Mesothelial cell of epicardium (in vitro differentiated cells): Measurements from ENCODE around the gene MAP7. TPM values are rescaled to one million over a fixed set of nuclear protein-coding genes. Genes with fewer than 3 reads are reported as not detected.
"Not testable (repeated sequence)": the region's sequence is repeated elsewhere in the genome, so short reads cannot be mapped to it uniquely, and the experiment has no call there.

Source experiments
- DNase-seq, 2 experiments: peaks; one replicate each; pipeline ENCODE4 v3.0.0; 2021; ENCODE audit warnings: low spot score in 2 of 2; ENCODE audit not compliant: unreplicated experiment in 2 of 2
- H3K27ac Mint-ChIP-seq: 2 replicates; pipeline ENCODE4 v1.8.0; 2021; ENCODE audit warnings: mixed read lengths
- H3K27me3 Mint-ChIP-seq: 2 replicates; pipeline ENCODE4 v1.8.0; 2021; ENCODE audit warnings: low read depth, mixed read lengths
- H3K36me3 Mint-ChIP-seq: 2 replicates; pipeline ENCODE4 v1.8.0; 2021; ENCODE audit warnings: mixed read lengths
- H3K4me1 Mint-ChIP-seq: 2 replicates; pipeline ENCODE4 v1.8.0; 2021; ENCODE audit warnings: mixed read lengths
- H3K4me3 Mint-ChIP-seq: 2 replicates; pipeline ENCODE4 v1.8.0; 2021; ENCODE audit warnings: mild to moderate bottlenecking, moderate library complexity, mixed read lengths
- H3K9me3 Mint-ChIP-seq: 2 replicates; pipeline ENCODE4 v1.8.0; 2021; ENCODE audit warnings: mixed read lengths
- total RNA-seq: library from RNA; stranded (reverse); gene quantifications from 3 replicates; pipeline ENCODE4 v1.2.1, GENCODE V29; 2021
- TF ChIP-seq, protein P1 (sequence below): fragments of 200-600 bp; sonication (generic); IDR thresholded peaks from one replicate; pipeline ENCODE4 v1.5.0; 2021; ENCODE audit warnings: antibody characterized with exemption; ENCODE audit not compliant: unreplicated experiment

MAP7 gene
- total RNA-seq, 1 donor from 2014 or later, result 15.1 TPM

DNA sequence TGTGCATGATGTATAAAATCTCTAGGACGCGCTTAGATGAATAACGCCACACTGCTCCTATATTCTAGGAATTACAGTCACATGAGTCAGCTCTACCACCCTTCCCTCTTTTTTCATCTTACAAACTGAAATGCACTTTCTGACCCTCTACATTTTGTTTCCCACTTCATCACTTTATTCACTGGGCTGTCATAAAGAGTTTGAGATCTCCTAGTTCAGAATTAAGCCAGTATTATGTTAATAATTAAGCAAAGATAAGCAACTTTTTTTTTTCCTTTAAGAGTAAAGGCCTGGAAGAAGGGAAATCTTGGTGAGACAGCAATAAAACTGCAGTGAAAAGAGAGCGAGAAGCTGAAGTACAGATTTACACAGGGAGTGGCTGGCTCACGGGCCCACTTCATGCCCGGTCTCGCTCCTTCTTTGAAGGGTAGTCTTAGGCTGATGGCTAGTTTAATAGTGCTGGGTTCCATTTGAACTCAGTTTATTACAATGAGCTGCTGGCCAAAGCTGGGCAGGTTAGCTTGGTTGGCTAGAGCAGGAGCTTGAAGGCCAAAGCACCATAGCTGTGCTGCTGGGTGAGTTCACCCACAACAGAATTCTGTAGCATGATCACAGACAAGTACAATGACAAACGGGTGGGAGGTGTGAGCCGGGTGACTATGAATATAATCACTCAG is 110.6 kb downstream of the MAP7 start:
- Mint-ChIP-seq H3K4me1 (peaks cover 8% of the 10 kb centered on the region), H3K27me3 (no peaks in the 10 kb centered on the region), H3K36me3 (no peaks in the 10 kb centered on the region), H3K27ac (peak overlapping the region; percentile 26), H3K9me3 (no peaks in the 10 kb centered on the region), H3K4me3 (no peak overlapping the region)
- no peak for DNase-seq
- TF ChIP-seq, protein P1, sequence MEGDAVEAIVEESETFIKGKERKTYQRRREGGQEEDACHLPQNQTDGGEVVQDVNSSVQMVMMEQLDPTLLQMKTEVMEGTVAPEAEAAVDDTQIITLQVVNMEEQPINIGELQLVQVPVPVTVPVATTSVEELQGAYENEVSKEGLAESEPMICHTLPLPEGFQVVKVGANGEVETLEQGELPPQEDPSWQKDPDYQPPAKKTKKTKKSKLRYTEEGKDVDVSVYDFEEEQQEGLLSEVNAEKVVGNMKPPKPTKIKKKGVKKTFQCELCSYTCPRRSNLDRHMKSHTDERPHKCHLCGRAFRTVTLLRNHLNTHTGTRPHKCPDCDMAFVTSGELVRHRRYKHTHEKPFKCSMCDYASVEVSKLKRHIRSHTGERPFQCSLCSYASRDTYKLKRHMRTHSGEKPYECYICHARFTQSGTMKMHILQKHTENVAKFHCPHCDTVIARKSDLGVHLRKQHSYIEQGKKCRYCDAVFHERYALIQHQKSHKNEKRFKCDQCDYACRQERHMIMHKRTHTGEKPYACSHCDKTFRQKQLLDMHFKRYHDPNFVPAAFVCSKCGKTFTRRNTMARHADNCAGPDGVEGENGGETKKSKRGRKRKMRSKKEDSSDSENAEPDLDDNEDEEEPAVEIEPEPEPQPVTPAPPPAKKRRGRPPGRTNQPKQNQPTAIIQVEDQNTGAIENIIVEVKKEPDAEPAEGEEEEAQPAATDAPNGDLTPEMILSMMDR, result no peak

GRCh38 chr6:136438441-136438840 is 111.8 kb downstream of the MAP7 start:
- Mint-ChIP-seq H3K36me3 (no peaks in the 10 kb centered on the region), H3K9me3 (no peaks in the 10 kb centered on the region), H3K4me1 (peaks cover 11% of the 10 kb centered on the region), H3K27ac (no peak overlapping the region), H3K4me3 (no peak overlapping the region), H3K27me3 (no peaks in the 10 kb centered on the region)
- TF ChIP-seq, protein P1, result no peak
- no peak for DNase-seq

DNA sequence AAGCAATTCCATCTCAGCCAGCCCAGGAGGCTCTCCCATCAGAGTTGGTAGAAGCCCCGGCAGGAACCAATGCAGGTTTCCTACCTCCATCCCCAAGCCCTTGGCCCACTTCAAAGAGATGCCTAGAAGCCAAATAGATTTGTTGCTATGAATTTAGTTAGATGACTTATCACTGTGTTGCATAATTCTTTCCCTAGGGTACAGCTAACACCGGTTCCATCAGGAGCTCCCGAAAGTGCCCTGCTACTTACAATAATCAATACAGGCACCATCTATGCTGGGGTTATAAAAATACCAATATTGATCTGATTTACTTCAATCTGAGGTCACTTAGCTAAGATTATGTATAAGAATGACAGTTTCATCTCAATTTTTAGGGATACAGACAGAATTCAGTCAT is 113.0 kb downstream of the MAP7 start:
- H3K4me3 Mint-ChIP-seq, result no peak overlapping the region
- H3K36me3 Mint-ChIP-seq, result no peaks in the 10 kb centered on the region
- H3K27me3 Mint-ChIP-seq, result no peaks in the 10 kb centered on the region
- H3K27ac Mint-ChIP-seq, result no peak overlapping the region
- H3K4me1 Mint-ChIP-seq, result peaks cover 11% of the 10 kb centered on the region
- DNase-seq, result no peak
- TF ChIP-seq, protein P1, result no peak
- no peaks in the 10 kb centered on the region for H3K9me3 Mint-ChIP-seq

DNA sequence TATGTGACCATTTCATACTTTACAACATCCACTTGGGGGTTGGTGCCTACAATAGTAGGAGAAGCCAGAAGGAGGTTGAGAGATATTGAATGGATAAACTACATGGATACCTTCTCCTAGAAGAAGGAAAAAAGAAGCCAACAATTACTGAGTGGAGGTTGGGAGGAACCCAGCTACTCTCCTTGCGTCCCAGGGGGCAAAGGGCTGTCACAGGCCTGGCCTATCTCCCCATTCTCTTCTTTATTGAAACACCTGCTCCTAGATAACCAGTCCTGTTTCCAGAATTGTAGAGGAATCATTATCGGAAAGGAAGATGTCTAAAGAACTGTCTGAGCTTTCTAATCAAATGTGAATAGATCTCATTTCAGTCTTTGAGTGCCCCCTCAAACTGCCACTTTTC is 115.1 kb downstream of the MAP7 start:
- no peaks in the 10 kb centered on the region for H3K36me3 Mint-ChIP-seq
- H3K9me3 Mint-ChIP-seq, result no peaks in the 10 kb centered on the region
- peaks cover 9% of the 10 kb centered on the region for H3K4me1 Mint-ChIP-seq
- H3K4me3 Mint-ChIP-seq, result no peak overlapping the region
- no peaks in the 10 kb centered on the region for H3K27me3 Mint-ChIP-seq
- TF ChIP-seq, protein P1, result no peak
- DNase-seq, result no peak
- no peak overlapping the region for H3K27ac Mint-ChIP-seq

DNA sequence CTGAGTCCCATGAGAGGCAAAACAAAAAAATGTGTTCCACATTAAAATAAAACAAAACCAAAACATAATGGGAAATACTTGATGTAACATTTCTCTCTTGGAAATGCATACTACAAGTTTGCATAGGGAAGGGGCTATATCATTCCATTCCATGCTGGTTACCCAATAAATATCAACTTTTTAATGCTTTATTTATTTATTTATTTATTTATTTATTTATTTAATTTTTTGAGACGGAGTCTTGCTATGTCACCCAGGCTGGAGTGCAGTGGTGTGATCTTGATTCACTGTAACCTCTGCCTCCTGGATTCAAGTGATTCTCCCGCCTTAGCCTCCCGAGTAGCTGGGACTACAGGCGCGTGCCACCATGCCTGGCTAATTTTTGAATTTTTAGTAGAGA is 118.9 kb downstream of the MAP7 start:
- H3K27me3 Mint-ChIP-seq, H3K9me3 Mint-ChIP-seq, H3K27ac Mint-ChIP-seq, H3K36me3 Mint-ChIP-seq, H3K4me1 Mint-ChIP-seq, H3K4me3 Mint-ChIP-seq, DNase-seq: not testable (repeated sequence)

- TF ChIP-seq, protein P1, result no peak
- Mint-ChIP-seq H3K4me1 (peaks cover 2% of the 10 kb centered on the region), H3K27me3 (no peaks in the 10 kb centered on the region), H3K36me3 (no peaks in the 10 kb centered on the region), H3K9me3 (no peaks in the 10 kb centered on the region), H3K27ac (no peak overlapping the region), H3K4me3 (no peak overlapping the region)
- no peak for DNase-seq
Observed at GRCh38 chr6:136429264-136430065, 120.8 kb downstream of the MAP7 start.
